SK-N-SH (cell line): ENCODE measurements around the gene TUBB2B. TPM values are rescaled to one million over a fixed set of nuclear protein-coding genes. Genes with fewer than 3 reads are reported as not detected.

Source experiments
- CTCF ChIA-PET: fragments of 300-600, 350-600 bp; formaldehyde crosslinking; extraction: SDS; loops from one replicate; lab custom pipeline; 2021; lab: Yijun Ruan, JAX
- POLR2A ChIA-PET: fragments of 350-600 bp; sonication (Branson Sonifier 250); formaldehyde crosslinking; extraction: SDS; loops from one replicate; lab custom pipeline; 2020; ENCODE audit warnings: antibody characterized with exemption, inconsistent platforms; lab: Yijun Ruan, JAX
- DNase-seq: peaks from one replicate; pipeline ENCODE4 v3.0.0; 2012
- H2AFZ ChIP-seq: fragments of 200-600 bp; sonication (generic); 2 replicates; pipeline ENCODE4 v1.8.1; 2016; ENCODE audit warnings: antibody characterized with exemption, mild to moderate bottlenecking, low read depth
- H3F3A ChIP-seq: fragments of 200-600 bp; sonication (generic); replicated peaks from 2 replicates; pipeline ENCODE3; 2016; ENCODE audit warnings: antibody characterized with exemption, mild to moderate bottlenecking; ENCODE audit not compliant: insufficient read depth
- H3K27ac ChIP-seq, 2 experiments: fragments of 200-500 bp in 1 of 2; fragments of 200-600 bp in 1 of 2; sonication (Bioruptor generic) in 1 of 2; sonication (generic), shearing (Covaris generic) in 1 of 2; 2 replicates each; pipeline versions ENCODE4 v1.5.1 to v1.6.1; 2014 to 2016; ENCODE audit warnings: low read depth in 2 of 2, inconsistent platforms in 1 of 2, low read length in 1 of 2, mild to moderate bottlenecking in 1 of 2, mixed read lengths in 1 of 2
- H3K27me3 ChIP-seq: fragments of 200-600 bp; sonication (generic), shearing (Covaris generic); 2 replicates; pipeline ENCODE4 v1.6.1; 2016; ENCODE audit warnings: mixed run types; ENCODE audit not compliant: insufficient read depth
- H3K36me3 ChIP-seq, 2 experiments: fragments of 200-500 bp in 1 of 2; fragments of 200-600 bp in 1 of 2; sonication (Bioruptor generic) in 1 of 2; sonication (generic) in 1 of 2; replicated peaks in 1 of 2; 2 replicates each; pipeline versions ENCODE3 to v1.5.1; 2014 to 2016; ENCODE audit warnings: low read length in 1 of 2, mild to moderate bottlenecking in 1 of 2; ENCODE audit not compliant: insufficient read depth in 2 of 2, control insufficient read depth in 1 of 2
- H3K4me1 ChIP-seq, 2 experiments: fragments of 200-500 bp in 1 of 2; fragments of 200-600 bp in 1 of 2; sonication (Bioruptor generic) in 1 of 2; sonication (generic), shearing (Covaris generic) in 1 of 2; 2 replicates each; pipeline versions ENCODE4 v1.5.1 to v1.6.1; 2014 to 2016; ENCODE audit warnings: low read depth in 1 of 2, low read length in 1 of 2, mixed run types in 1 of 2; ENCODE audit not compliant: insufficient read depth in 2 of 2, control insufficient read depth in 1 of 2
- H3K4me2 ChIP-seq: fragments of 200-600 bp; sonication (generic), shearing (Covaris generic); 2 replicates; pipeline ENCODE4 v1.6.1; 2017; ENCODE audit warnings: mixed run types
- H3K4me3 ChIP-seq, 2 experiments: fragments of 200-500 bp in 1 of 2; fragments of 200-600 bp in 1 of 2; sonication (Bioruptor generic) in 1 of 2; sonication (generic), shearing (Covaris generic) in 1 of 2; 2 replicates each; pipeline versions ENCODE4 v1.5.1 to v1.8.1; 2014 to 2016; ENCODE audit warnings: low read depth in 2 of 2, inconsistent platforms in 1 of 2, low read length in 1 of 2, mild to moderate bottlenecking in 1 of 2, mixed read lengths in 1 of 2, moderate library complexity in 1 of 2
- H3K79me2 ChIP-seq: fragments of 200-600 bp; sonication (generic); 2 replicates; pipeline ENCODE4 v1.8.1; 2017; ENCODE audit warnings: mild to moderate bottlenecking; ENCODE audit not compliant: insufficient read depth
- H3K9ac ChIP-seq: fragments of 200-600 bp; sonication (generic); 2 replicates; pipeline ENCODE4 v1.6.1; 2017; ENCODE audit warnings: mixed run types
- H3K9me2 ChIP-seq: fragments of 200-600 bp; sonication (generic); 2 replicates; pipeline ENCODE4 v1.6.1; 2017; ENCODE audit warnings: mixed run types
- H3K9me3 ChIP-seq: fragments of 200-600 bp; sonication (generic); 2 replicates; pipeline ENCODE4 v1.6.1; 2017; ENCODE audit warnings: mixed run types, mild to moderate bottlenecking, moderate library complexity
- H4K20me1 ChIP-seq: fragments of 200-600 bp; sonication (generic); 2 replicates; pipeline ENCODE4 v1.6.1; 2017; ENCODE audit warnings: mild to moderate bottlenecking, mixed run types; ENCODE audit not compliant: insufficient read depth
- EP300 ChIP-seq, 2 experiments: IDR thresholded peaks; 2 replicates each; pipeline versions ENCODE4 v1.4.0 to v1.6.1; 2012; ENCODE audit warnings: borderline replicate concordance in 1 of 2, low read depth in 1 of 2, low read length in 1 of 2
- EZH2phosphoT487 ChIP-seq: fragments of 200-600 bp; sonication (generic); IDR thresholded peaks from 2 replicates; pipeline ENCODE4 v1.6.1; 2017; ENCODE audit warnings: low read depth, mixed run types, mild to moderate bottlenecking, antibody characterized with exemption, moderate library complexity, borderline replicate concordance
- FOXJ3 ChIP-seq: sonication (generic); formaldehyde crosslinking; IDR thresholded peaks from 2 replicates; pipeline ENCODE4 v1.5.1; 2020; ENCODE audit warnings: mild to moderate bottlenecking, missing genetic modification reagents
- GABPA ChIP-seq: IDR thresholded peaks from 2 replicates; pipeline ENCODE4 v1.4.0; 2012; ENCODE audit warnings: low read depth, mild to moderate bottlenecking
- GATA2 ChIP-seq: sonication (generic); formaldehyde crosslinking; IDR thresholded peaks from 2 replicates; pipeline ENCODE4 v1.5.0; 2020; ENCODE audit warnings: mild to moderate bottlenecking, missing genetic modification reagents
- MXI1 ChIP-seq: IDR thresholded peaks from 2 replicates; pipeline ENCODE4 v1.6.1; 2012; ENCODE audit warnings: mild to moderate bottlenecking, low read depth, low read length, improper control_type of control experiment
- NRF1 ChIP-seq: IDR thresholded peaks from 2 replicates; pipeline ENCODE4 v1.6.1; 2012; ENCODE audit warnings: low read depth, mild to moderate bottlenecking, low read length
- POLR2AphosphoS5 ChIP-seq: IDR thresholded peaks from 2 replicates; pipeline ENCODE4 v1.6.1; 2012; ENCODE audit warnings: low read depth, low read length
- RAD21 ChIP-seq: IDR thresholded peaks from 2 replicates; pipeline ENCODE4 v1.6.1; 2012; ENCODE audit warnings: mild to moderate bottlenecking, low read length
- RCOR1 ChIP-seq: fragments of 150-350 bp; IDR thresholded peaks from 2 replicates; pipeline ENCODE4 v1.6.1; 2017; ENCODE audit warnings: antibody characterized with exemption, low read length
- REST ChIP-seq: IDR thresholded peaks from 2 replicates; pipeline ENCODE4 v1.6.1; 2012; ENCODE audit warnings: mild to moderate bottlenecking, low read depth, low read length, moderate library complexity
- RFX5 ChIP-seq: IDR thresholded peaks from 2 replicates; pipeline ENCODE4 v1.6.1; 2012; ENCODE audit warnings: mild to moderate bottlenecking, improper control_type of control experiment, low read length
- RXRA ChIP-seq: IDR thresholded peaks from 2 replicates; pipeline ENCODE4 v1.4.0; 2012; ENCODE audit warnings: low read depth, mild to moderate bottlenecking, borderline replicate concordance
- SMC3 ChIP-seq: IDR thresholded peaks from 2 replicates; pipeline ENCODE4 v1.6.1; 2012; ENCODE audit warnings: low read depth, low read length, improper control_type of control experiment
- TCF12 ChIP-seq: IDR thresholded peaks from 2 replicates; pipeline ENCODE4 v1.4.0; 2012
- USF2 ChIP-seq: fragments of 150-350 bp; IDR thresholded peaks from 2 replicates; pipeline ENCODE4 v1.6.1; 2017; ENCODE audit warnings: antibody characterized with exemption, low read length, low read depth, borderline replicate concordance
- WGBS: methylation state at CpG from one replicate; pipeline ENCODE4 v1.1.6; 2017; ENCODE audit warnings: low lambda C conversion rate; 5-methylcytosine and 5-hydroxymethylcytosine counted together
- polyA plus RNA-seq, 3 experiments: library from polyadenylated mRNA; depleted of rRNA; stranded (reverse); fragments of >200 nt; gene quantifications; 2 replicates each; pipeline ENCODE4 v1.2.3, GENCODE V29; 2012
- TF ChIP-seq, protein P1 (sequence below): fragments of 200-600 bp; sonication (generic); IDR thresholded peaks from 2 replicates; pipeline ENCODE4 v1.6.1; 2017; ENCODE audit warnings: antibody characterized with exemption, mild to moderate bottlenecking, moderate library complexity
- TF ChIP-seq, protein P2 (sequence below): IDR thresholded peaks from 2 replicates; pipeline ENCODE4 v1.4.0; 2012; ENCODE audit warnings: low read depth
- TF ChIP-seq, protein P3 (sequence below): fragments of 150-350 bp; IDR thresholded peaks from 2 replicates; pipeline ENCODE4 v1.6.1; 2016; ENCODE audit warnings: mild to moderate bottlenecking, low read depth, low read length

The TUBB2B gene
- polyA plus RNA-seq, 1 of the 3 experiments (the other 2 are of a cell fraction) = 162 TPM

GRCh38 chr6:3186974-3187382 lies 40.5 kb downstream of the TUBB2B start:
- CTCF ChIA-PET = interaction anchor here (1.9 to 2.1 kb wide), 2 partner anchors 9 to 24 kb away, joined by 5 to 8 read pairs; no protein-coding TSS in a partner anchor
- POLR2A ChIA-PET = no interaction called here
- WGBS = 82% methylated on average over 3 of the region's 3 CpGs

GRCh38 chr6:3183066-3183465 lies 44.4 kb downstream of the TUBB2B start:
- no peaks in the 10 kb centered on the region for H3K9me3 ChIP-seq
- no peak for DNase-seq
- H3K27ac ChIP-seq = no peak overlapping the region
- no peak overlapping the region for H3K9ac ChIP-seq
- no peaks in the 10 kb centered on the region for H3F3A ChIP-seq
- H4K20me1 ChIP-seq = no peaks in the 10 kb centered on the region
- ChIA-PET CTCF (no interaction called here), POLR2A (interaction anchor here (0.5 kb wide), 1 partner anchor 12 kb away, joined by 3 read pairs; no protein-coding TSS in a partner anchor)
- no peak overlapping the region for H3K4me2 ChIP-seq
- H3K9me2 ChIP-seq = no peaks in the 10 kb centered on the region
- no peak overlapping the region for H3K4me3 ChIP-seq
- 90% methylated on average over 4 of the region's 4 CpGs for WGBS
- H2AFZ ChIP-seq = no peak overlapping the region
- TF ChIP-seq EP300 (IDR thresholded peaks at IDR 0.05; ENCODE audit: borderline replicate concordance in 1 of 2, low read depth in 1 of 2, low read length in 1 of 2) (no peak), RXRA (no peak), RFX5 (no peak), GABPA (no peak), EZH2phosphoT487 (no peak), POLR2AphosphoS5 (no peak), SMC3 (no peak), RCOR1 (no peak), GATA2 (CRISPR knock-in tag) (no peak), MXI1 (no peak), REST (no peak), USF2 (no peak), FOXJ3 (CRISPR knock-in tag) (no peak), NRF1 (no peak)
- TF ChIP-seq, protein P1, sequence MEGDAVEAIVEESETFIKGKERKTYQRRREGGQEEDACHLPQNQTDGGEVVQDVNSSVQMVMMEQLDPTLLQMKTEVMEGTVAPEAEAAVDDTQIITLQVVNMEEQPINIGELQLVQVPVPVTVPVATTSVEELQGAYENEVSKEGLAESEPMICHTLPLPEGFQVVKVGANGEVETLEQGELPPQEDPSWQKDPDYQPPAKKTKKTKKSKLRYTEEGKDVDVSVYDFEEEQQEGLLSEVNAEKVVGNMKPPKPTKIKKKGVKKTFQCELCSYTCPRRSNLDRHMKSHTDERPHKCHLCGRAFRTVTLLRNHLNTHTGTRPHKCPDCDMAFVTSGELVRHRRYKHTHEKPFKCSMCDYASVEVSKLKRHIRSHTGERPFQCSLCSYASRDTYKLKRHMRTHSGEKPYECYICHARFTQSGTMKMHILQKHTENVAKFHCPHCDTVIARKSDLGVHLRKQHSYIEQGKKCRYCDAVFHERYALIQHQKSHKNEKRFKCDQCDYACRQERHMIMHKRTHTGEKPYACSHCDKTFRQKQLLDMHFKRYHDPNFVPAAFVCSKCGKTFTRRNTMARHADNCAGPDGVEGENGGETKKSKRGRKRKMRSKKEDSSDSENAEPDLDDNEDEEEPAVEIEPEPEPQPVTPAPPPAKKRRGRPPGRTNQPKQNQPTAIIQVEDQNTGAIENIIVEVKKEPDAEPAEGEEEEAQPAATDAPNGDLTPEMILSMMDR = no peak
- TF ChIP-seq, protein P2, sequence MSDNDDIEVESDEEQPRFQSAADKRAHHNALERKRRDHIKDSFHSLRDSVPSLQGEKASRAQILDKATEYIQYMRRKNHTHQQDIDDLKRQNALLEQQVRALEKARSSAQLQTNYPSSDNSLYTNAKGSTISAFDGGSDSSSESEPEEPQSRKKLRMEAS = no peak
- TF ChIP-seq, protein P3, sequence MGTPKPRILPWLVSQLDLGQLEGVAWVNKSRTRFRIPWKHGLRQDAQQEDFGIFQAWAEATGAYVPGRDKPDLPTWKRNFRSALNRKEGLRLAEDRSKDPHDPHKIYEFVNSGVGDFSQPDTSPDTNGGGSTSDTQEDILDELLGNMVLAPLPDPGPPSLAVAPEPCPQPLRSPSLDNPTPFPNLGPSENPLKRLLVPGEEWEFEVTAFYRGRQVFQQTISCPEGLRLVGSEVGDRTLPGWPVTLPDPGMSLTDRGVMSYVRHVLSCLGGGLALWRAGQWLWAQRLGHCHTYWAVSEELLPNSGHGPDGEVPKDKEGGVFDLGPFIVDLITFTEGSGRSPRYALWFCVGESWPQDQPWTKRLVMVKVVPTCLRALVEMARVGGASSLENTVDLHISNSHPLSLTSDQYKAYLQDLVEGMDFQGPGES = no peak
- TF ChIP-seq, all 33 proteins: peak for 0
- no peaks in the 10 kb centered on the region for H3K36me3 ChIP-seq
- H3K4me1 ChIP-seq = peaks cover 0 to 4% of the 10 kb centered on the region in 2 experiments; a peak in 1 of 4 replicates
- no peaks in the 10 kb centered on the region for H3K27me3 ChIP-seq
- no peaks in the 10 kb centered on the region for H3K79me2 ChIP-seq

More at GRCh38 chr6:3186974-3187382, 40.5 kb downstream of the TUBB2B start:
- no peaks in the 10 kb centered on the region for H3K79me2 ChIP-seq
- H3K9me3 ChIP-seq = no peaks in the 10 kb centered on the region
- TF ChIP-seq TCF12 (no peak), RAD21 (no peak), NRF1 (no peak)
- TF ChIP-seq, all 33 proteins: peak for 0
- no peaks in the 10 kb centered on the region for H3K36me3 ChIP-seq
- H3K4me3 ChIP-seq = no peak overlapping the region
- H3K9ac ChIP-seq = no peak overlapping the region
- H3K27ac ChIP-seq = no peak overlapping the region
- H3K4me2 ChIP-seq = no peak overlapping the region
- no peaks in the 10 kb centered on the region for H3F3A ChIP-seq
- no peaks in the 10 kb centered on the region for H3K27me3 ChIP-seq
- H2AFZ ChIP-seq = no peak overlapping the region
- DNase-seq = no peak
- H3K9me2 ChIP-seq = no peaks in the 10 kb centered on the region
- H3K4me1 ChIP-seq = peaks cover 0 to 2% of the 10 kb centered on the region in 2 experiments; a peak in 1 of 4 replicates
- H4K20me1 ChIP-seq = no peaks in the 10 kb centered on the region
